Stomach (tissue), 4 donors: ENCODE data around the gene TBK1.
"Not testable (repeated sequence)": the region's sequence is repeated elsewhere in the genome, so short reads cannot be mapped to it uniquely, and the experiment has no call there.

Experiments used
- CTCF ChIP-seq, 7 experiments: fragments of 450-650 bp in 4 of 7; fragments of 200-600 bp in 3 of 7; sonication (generic) in 3 of 7; IDR thresholded peaks; one replicate each; pipeline ENCODE4 v1.5.1; 2016 to 2019; ENCODE audit warnings: antibody characterized with exemption in 7 of 7, control low read depth in 2 of 7, mild to moderate bottlenecking in 1 of 7
- EP300 ChIP-seq: sonication (generic); formaldehyde crosslinking; IDR thresholded peaks from one replicate; pipeline ENCODE4 v1.6.1; 2017; ENCODE audit warnings: antibody characterized with exemption
- POLR2A ChIP-seq, 4 donors: fragments of 450-650 bp; IDR thresholded peaks; one replicate each; pipeline ENCODE4 v1.6.1; 2016; ENCODE audit warnings: antibody characterized with exemption in 4 of 4, control low read depth in 2 of 4, mild to moderate bottlenecking in 1 of 4, moderate library complexity in 1 of 4

GRCh38 chr12:64542409-64543047, 90.6 kb downstream of the TBK1 start:
- not testable (repeated sequence) for TF ChIP-seq CTCF (IDR thresholded peaks at IDR 0.05); POLR2A (IDR thresholded peaks at IDR 0.05); EP300
